Measurements from ENCODE around the gene NKX6-2.
"Not testable (repeated sequence)": the region's sequence is repeated elsewhere in the genome, so short reads cannot be mapped to it uniquely, and the experiment has no call there.

The NKX6-2 gene

DNA sequence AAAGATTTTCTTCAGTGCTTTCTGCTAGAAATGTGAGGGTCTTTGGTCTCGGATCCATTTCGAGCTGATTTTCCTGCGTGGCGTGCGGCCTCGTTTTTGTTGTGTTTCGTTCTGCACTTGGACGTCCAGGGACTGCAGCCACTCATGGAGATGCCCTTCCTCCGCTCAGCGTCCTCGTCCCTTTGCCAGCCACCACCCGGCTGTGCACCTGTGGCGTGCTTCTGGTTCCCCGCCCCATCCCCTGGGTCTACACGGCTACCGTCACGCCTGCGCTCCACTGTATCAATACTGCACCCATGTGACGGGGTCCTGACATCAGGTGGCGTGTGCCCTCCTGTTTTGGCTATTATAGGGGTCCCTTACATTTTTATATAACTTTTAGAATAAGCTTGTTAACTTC, 42.7 kb upstream of the NKX6-2 start:
- TF ChIP-seq, protein P1, sequence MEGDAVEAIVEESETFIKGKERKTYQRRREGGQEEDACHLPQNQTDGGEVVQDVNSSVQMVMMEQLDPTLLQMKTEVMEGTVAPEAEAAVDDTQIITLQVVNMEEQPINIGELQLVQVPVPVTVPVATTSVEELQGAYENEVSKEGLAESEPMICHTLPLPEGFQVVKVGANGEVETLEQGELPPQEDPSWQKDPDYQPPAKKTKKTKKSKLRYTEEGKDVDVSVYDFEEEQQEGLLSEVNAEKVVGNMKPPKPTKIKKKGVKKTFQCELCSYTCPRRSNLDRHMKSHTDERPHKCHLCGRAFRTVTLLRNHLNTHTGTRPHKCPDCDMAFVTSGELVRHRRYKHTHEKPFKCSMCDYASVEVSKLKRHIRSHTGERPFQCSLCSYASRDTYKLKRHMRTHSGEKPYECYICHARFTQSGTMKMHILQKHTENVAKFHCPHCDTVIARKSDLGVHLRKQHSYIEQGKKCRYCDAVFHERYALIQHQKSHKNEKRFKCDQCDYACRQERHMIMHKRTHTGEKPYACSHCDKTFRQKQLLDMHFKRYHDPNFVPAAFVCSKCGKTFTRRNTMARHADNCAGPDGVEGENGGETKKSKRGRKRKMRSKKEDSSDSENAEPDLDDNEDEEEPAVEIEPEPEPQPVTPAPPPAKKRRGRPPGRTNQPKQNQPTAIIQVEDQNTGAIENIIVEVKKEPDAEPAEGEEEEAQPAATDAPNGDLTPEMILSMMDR (IDR thresholded peaks at IDR 0.05; ENCODE audit: control insufficient read depth, extremely low read depth, insufficient read depth) = no peak
- DNase-seq (ENCODE audit: low read depth) = no peak
- no peak overlapping the region for H3K4me3 ChIP-seq (ENCODE audit: low read depth, low read length)

DNA sequence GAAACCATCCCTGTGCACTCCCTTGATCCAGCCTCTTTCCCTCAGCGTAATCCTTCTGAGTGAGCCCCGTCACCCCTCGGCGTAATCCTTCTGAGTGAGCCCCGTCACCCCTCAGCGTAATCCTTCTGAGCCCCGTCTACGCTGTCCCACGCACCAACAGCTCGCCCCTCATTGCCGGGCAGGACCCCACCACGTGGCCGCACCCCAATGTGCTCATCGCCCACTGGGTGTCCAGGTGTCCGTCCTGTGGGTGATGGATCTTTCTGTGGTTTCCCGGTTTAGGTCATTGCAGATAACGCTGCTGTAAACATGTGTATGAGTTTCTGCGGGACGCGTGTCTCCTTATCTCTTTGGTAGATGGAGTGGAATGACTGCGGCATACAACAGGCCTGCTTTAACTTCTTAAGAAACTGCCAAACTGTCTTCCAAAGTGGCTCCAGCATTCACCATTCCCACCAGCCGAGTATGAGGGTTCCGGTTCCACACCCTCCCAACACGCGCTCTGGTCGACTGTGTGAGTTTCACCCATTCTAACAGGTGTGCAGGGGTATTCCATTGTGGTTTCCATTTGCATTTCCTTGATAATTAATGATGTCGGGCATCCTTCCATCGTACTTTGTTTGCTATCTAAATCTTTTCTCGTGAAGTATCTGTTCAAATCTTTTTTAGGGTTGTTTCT, 42.1 kb upstream of the NKX6-2 start:
- no peak for DNase-seq (ENCODE audit: low read depth)
- TF ChIP-seq, protein P1 (IDR thresholded peaks at IDR 0.05; ENCODE audit: control insufficient read depth, extremely low read depth, insufficient read depth) = no peak
- H3K4me3 ChIP-seq (ENCODE audit: low read depth, low read length) = no peak overlapping the region

DNA sequence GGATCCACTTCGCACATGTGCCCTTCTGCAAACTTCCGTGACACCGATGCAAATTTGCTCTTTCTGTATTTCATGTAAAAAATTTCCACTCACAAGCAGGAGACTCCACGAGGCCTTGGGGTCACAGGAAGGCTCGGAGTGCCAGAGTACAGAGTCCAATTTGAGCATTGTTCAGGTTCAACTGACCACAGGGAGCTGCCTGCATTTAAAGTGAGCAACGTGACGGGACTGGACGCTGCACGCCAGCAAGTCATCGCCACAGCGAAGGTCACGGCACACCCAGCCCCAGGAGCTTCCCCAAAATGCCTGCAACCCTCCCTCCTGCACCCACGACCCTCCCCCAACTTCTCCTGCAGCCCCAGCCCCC, 41.5 kb upstream of the NKX6-2 start:
- TF ChIP-seq, protein P1 (IDR thresholded peaks at IDR 0.05; ENCODE audit: control insufficient read depth, extremely low read depth, insufficient read depth) = no peak
- no peak for DNase-seq (ENCODE audit: low read depth)
- no peak overlapping the region for H3K4me3 ChIP-seq (ENCODE audit: low read depth, low read length)

DNA sequence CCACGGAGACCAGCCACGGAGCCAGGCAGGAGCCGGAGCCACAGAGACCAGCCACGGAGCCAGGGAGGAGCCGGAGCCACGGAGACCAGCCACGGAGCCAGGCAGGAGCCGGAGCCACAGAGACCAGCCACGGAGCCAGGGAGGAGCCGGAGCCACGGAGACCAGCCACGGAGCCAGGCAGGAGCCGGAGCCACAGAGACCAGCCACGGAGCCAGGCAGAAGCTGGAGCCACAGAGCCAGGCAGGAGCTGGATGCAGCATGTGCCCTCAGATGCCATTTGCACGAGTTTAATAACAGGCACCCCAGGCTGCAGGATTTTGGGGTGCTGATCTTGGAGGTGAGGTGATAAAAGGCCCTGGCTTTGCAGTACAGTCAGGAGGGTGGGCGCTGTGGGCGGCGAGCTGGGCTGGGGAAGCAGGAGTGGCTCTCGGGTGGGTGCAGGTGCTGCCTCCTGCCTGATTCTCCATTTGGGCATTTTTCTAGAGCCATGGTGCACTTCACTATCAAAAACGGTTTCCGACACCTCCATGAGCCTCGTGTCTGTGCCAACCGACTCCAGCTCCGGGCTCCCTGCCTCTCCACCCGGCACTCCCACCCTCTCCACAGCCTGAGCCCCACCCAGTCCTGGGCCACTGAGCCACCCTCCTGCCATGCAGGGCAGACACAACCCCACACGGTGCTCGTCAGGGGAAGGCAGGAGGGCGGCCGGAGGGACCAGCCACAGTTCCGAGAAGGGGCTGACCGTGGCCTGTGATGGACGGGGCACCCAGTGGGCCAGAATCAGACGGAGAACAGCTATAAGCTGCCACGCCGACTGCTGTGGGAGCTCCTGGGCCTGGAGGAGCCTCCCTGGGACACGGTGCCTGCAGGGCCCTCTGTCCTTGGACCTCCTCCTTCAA, 40.8 kb upstream of the NKX6-2 start:
- TF ChIP-seq, protein P1 (IDR thresholded peaks at IDR 0.05; ENCODE audit: control insufficient read depth, extremely low read depth, insufficient read depth) = no peak
- no peak for DNase-seq (ENCODE audit: low read depth)

DNA sequence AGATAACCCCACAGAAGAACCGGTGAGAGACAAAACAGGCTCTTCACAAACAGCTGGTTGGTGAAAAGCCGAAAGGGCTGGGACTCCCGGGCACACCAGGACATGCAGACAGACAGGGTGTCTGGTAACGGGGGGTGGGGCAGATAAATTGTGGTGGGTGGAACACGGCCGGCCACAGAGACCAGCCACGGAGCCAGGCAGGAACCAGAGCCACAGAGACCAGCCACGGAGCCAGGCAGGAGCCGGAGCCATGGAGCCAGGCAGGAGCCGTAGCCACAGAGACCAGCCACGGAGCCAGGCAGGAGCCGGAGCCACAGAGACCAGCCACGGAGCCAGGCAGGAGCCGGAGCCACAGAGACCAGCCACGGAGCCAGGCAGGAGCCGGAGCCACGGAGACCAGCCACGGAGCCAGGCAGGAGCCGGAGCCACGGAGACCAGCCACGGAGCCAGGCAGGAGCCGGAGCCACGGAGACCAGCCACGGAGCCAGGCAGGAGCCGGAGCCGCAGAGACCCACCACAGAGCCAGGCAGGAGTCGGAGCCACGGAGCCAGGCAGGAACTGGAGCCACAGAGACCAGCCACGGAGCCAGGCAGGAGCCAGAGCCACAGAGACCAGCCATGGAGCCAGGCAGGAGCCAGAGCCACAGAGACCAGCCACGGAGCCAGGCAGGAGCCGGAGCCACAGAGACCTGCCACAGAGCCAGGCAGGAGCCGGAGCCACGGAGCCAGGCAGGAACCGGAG, 40.0 kb upstream of the NKX6-2 start:
- not testable (repeated sequence) for DNase-seq (ENCODE audit: low read depth); H3K4me3 ChIP-seq (ENCODE audit: low read depth, low read length)

More for the DNA sequence above, 40.8 kb upstream of the NKX6-2 start:
- no peak overlapping the region for H3K4me3 ChIP-seq (ENCODE audit: low read depth, low read length)

DNA sequence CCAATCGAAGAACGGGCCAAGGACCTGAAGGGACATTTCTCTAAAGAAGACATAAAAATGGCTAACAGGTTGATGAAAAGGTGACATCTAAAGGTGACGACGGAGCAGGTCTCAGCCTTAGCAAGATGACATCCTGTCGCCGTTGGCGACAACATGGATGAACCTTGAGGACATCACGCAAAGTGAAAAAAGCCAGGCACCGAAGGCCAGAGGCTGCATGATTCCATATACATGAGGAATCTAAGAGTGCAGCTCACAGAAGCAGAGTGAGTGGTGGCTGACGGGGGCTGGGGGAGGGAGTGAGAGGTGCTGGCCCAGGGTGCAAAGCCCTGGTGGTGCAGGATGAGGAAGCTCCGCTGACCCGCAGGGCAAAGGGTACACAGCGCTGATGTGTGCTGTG, 34.1 kb upstream of the NKX6-2 start:
- no peak for DNase-seq (ENCODE audit: low read depth)
- H3K4me3 ChIP-seq (ENCODE audit: low read depth, low read length) = no peak overlapping the region
- TF ChIP-seq, protein P1 (IDR thresholded peaks at IDR 0.05; ENCODE audit: control insufficient read depth, extremely low read depth, insufficient read depth) = no peak

DNA sequence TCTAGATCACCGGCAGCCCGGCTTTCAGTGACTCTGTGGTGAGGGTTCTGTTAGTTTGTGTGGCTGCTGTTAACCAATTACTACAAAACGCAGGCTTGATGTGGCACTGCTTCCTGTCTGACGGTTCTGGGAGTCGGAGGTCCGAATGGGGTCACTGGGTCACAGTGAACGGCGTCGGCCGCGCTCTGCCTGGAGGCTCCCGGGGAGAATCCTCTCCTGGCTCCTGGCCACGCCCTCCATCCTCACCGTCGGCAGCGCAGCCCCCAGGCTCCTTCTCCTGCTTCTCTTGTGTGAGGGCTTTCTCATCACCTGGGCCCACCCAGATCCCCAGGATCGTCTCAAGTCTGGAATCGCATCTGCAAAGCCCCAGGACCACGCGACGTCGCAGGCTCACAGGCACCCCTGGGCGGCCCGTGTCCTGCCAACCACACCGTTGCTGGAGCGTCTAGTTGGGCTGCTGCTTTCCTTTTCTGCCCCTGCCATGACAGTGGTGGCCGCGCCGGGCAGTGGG, 31.8 kb upstream of the NKX6-2 start:
- TF ChIP-seq, protein P1 (IDR thresholded peaks at IDR 0.05; ENCODE audit: control insufficient read depth, extremely low read depth, insufficient read depth) = no peak
- DNase-seq (ENCODE audit: low read depth) = no peak
- H3K4me3 ChIP-seq (ENCODE audit: low read depth, low read length) = no peak overlapping the region

Measured in LNCaP clone FGC (cell line).